K562 (cell line): ENCODE results near the gene GAPVD1. TPM values are rescaled to one million over a fixed set of nuclear protein-coding genes. Genes with fewer than 3 reads are reported as not detected.
A peak's percentile ranks its signal among the peaks of the same experiment; 100 is the strongest.
"Not testable (repeated sequence)": the region's sequence is repeated elsewhere in the genome, so short reads cannot be mapped to it uniquely, and the experiment has no call there.

ENCODE experiments used
- ATAC-seq: fragments of 200-7000 bp; cut with Tn5 transposase; 3 replicates; pipeline ENCODE4 v1.9.1; 2020; ENCODE audit warnings: moderate library complexity
- BruUV-seq: library from RNA; stranded (reverse); fragments of 400-500 nt; replicated peaks from 2 replicates; lab custom pipeline; 2021; lab: Mats Ljungman, UMichigan
- CTCF ChIA-PET: fragments of 300-600 bp; formaldehyde crosslinking; extraction: SDS; loops from one replicate; lab custom pipeline; 2021; ENCODE audit warnings: low intra/inter-chr PET ratio; lab: Yijun Ruan, JAX
- POLR2A ChIA-PET: fragments of 300-600, 350-650 bp; sonication (Branson Sonifier 250); formaldehyde crosslinking; extraction: SDS; loops from one replicate; lab custom pipeline; 2021; ENCODE audit warnings: antibody characterized with exemption, inconsistent platforms; lab: Yijun Ruan, JAX
- DNase-seq, 4 experiments: peaks; one replicate each; pipeline versions ENCODE4 v3.0.0 to v3.0.0-alpha.2; 2011 to 2018; ENCODE audit warnings: low spot score in 3 of 4, mixed read lengths in 3 of 4; ENCODE audit errors: extremely low read depth in 1 of 4
- FAIRE-seq: peaks from 2 replicates; lab custom pipeline; 2011; peaks lifted over from hg19 to GRCh38; lab: Jason Lieb, UNC
- H2AFZ ChIP-seq: 2 replicates; pipeline ENCODE4 v1.6.0; 2011; ENCODE audit warnings: low read depth, low read length, control low read depth, inconsistent platforms
- H3K27ac ChIP-seq: fragments of 200-600 bp; 3 replicates; pipeline ENCODE4 v1.8.0; 2011; ENCODE audit warnings: low read depth, mild to moderate bottlenecking, control low read depth, inconsistent platforms, low read length, moderate library complexity, mixed read lengths; ENCODE audit errors: extremely low read depth
- H3K27me3 ChIP-seq, 2 experiments: fragments of 300-600 bp in 1 of 2; 2 replicates in 1 of 2; 3 replicates in 1 of 2; pipeline versions ENCODE4 v1.6.0 to v1.8.0; 2011; ENCODE audit warnings: inconsistent platforms in 2 of 2, low read length in 2 of 2, mild to moderate bottlenecking in 1 of 2, mixed read lengths in 1 of 2, moderate library complexity in 1 of 2; ENCODE audit not compliant: control insufficient read depth in 2 of 2, insufficient read depth in 2 of 2
- H3K36me3 ChIP-seq: fragments of 300-600 bp; 3 replicates; pipeline ENCODE4 v1.8.0; 2011; ENCODE audit warnings: mild to moderate bottlenecking, low read length, inconsistent platforms; ENCODE audit not compliant: control insufficient read depth, insufficient read depth
- H3K4me1 ChIP-seq, 2 experiments: fragments of 200-600 bp in 1 of 2; replicated peaks in 1 of 2; 2 replicates in 1 of 2; 3 replicates in 1 of 2; pipeline versions ENCODE4 v1.5.1 to v1.8.0; 2011; ENCODE audit warnings: inconsistent platforms in 2 of 2, low read length in 2 of 2, mild to moderate bottlenecking in 1 of 2, mixed read lengths in 1 of 2, moderate library complexity in 1 of 2; ENCODE audit not compliant: control insufficient read depth in 2 of 2, insufficient read depth in 2 of 2
- H3K4me2 ChIP-seq: 2 replicates; pipeline ENCODE4 v1.6.1; 2011; ENCODE audit warnings: low read length, control low read depth, inconsistent platforms, mixed read lengths; ENCODE audit not compliant: insufficient read depth
- H3K4me3 ChIP-seq: fragments of 200-600 bp; sonication (generic), shearing (Covaris generic); 2 replicates; pipeline ENCODE4 v1.5.1; 2016; ENCODE audit warnings: control low read depth, inconsistent platforms
- H3K79me2 ChIP-seq: fragments of 200-600 bp; 3 replicates; pipeline ENCODE4 v1.8.0; 2011; ENCODE audit warnings: low read length, inconsistent platforms; ENCODE audit not compliant: control insufficient read depth, insufficient read depth
- H3K9ac ChIP-seq, 2 experiments: 2 replicates each; pipeline versions ENCODE4 v1.6.0 to v1.6.1; 2011; ENCODE audit warnings: low read depth in 2 of 2, low read length in 2 of 2, control low read depth in 1 of 2, inconsistent platforms in 1 of 2, mild to moderate bottlenecking in 1 of 2, mixed read lengths in 1 of 2; ENCODE audit not compliant: insufficient read depth in 1 of 2
- H3K9me1 ChIP-seq: one replicate; pipeline ENCODE4 v1.6.0; 2011; ENCODE audit warnings: inconsistent platforms, mild to moderate bottlenecking, low read length, moderate library complexity; ENCODE audit not compliant: control insufficient read depth, insufficient read depth
- H3K9me3 ChIP-seq: replicated peaks from 2 replicates; pipeline ENCODE4 v1.5.1; 2011; ENCODE audit warnings: low read depth, low read length, inconsistent platforms; ENCODE audit not compliant: control insufficient read depth, insufficient read depth
- H4K20me1 ChIP-seq: replicated peaks from 2 replicates; pipeline ENCODE4 v1.6.1; 2011; ENCODE audit warnings: low read length, inconsistent platforms, mixed read lengths; ENCODE audit not compliant: control insufficient read depth, insufficient read depth
- CBFA2T3 ChIP-seq: fragments of 450-650 bp; IDR thresholded peaks from 2 replicates; pipeline ENCODE4 v1.6.1; 2017
- DNMT1 ChIP-seq: fragments of 450-650 bp; IDR thresholded peaks from 2 replicates; pipeline ENCODE4 v1.6.1; 2016; ENCODE audit warnings: antibody characterized with exemption, mild to moderate bottlenecking
- HDGF ChIP-seq: fragments of 450-650 bp; IDR thresholded peaks from 2 replicates; pipeline ENCODE4 v1.6.1; 2016
- KDM1A ChIP-seq, 2 experiments: fragments of 450-650 bp; IDR thresholded peaks; 2 replicates each; pipeline ENCODE4 v1.6.1; 2016; ENCODE audit warnings: mild to moderate bottlenecking in 2 of 2
- POLR3G ChIP-seq: IDR thresholded peaks from 2 replicates; pipeline ENCODE4 v1.6.1; 2011; ENCODE audit not compliant: insufficient read length, insufficient replicate concordance; ENCODE audit errors: extremely low read depth
- RB1 ChIP-seq: fragments of 450-650 bp; IDR thresholded peaks from 2 replicates; pipeline ENCODE4 v1.6.1; 2017; ENCODE audit warnings: low read depth, mild to moderate bottlenecking
- RBM17 ChIP-seq: fragments of 200-400 bp; formaldehyde crosslinking; IDR thresholded peaks from 2 replicates; pipeline ENCODE4 v1.6.1; 2017; ENCODE audit warnings: low read depth, mild to moderate bottlenecking, low read length, borderline replicate concordance
- TEAD1 ChIP-seq, 2 experiments: fragments of 450-650 bp in 1 of 2; sonication (generic) in 1 of 2; formaldehyde crosslinking; IDR thresholded peaks; 2 replicates each; pipeline versions ENCODE4 v1.4.0 to v1.8.0; 2020 to 2022; ENCODE audit warnings: mild to moderate bottlenecking in 2 of 2, missing genetic modification reagents in 1 of 2
- ZFP36 ChIP-seq: fragments of 150-350 bp; IDR thresholded peaks from 2 replicates; pipeline ENCODE4 v1.6.1; 2018; ENCODE audit warnings: low read length, low read depth; ENCODE audit not compliant: partially characterized antibody
- ZNF644 ChIP-seq: fragments of 200-800 bp; sonication (Bioruptor generic); IDR thresholded peaks from 2 replicates; pipeline ENCODE4 v1.6.1; 2016; ENCODE audit warnings: low read depth, missing genetic modification characterization, missing compliant biosample characterization
- WGBS: fragments of 100-300 bp; shearing (Covaris generic); methylation state at CpG from one replicate; pipeline ENCODE4 v1.1.6; 2016; ENCODE audit warnings: low coverage, mixed read lengths; ENCODE audit not compliant: insufficient coverage; ENCODE audit errors: missing lambda C conversion rate; 5-methylcytosine and 5-hydroxymethylcytosine counted together
- in situ Hi-C: fragments of 300-500 bp; cut with MboI; formaldehyde crosslinking; loops from 4 replicates; pipeline ENCODE4 v1.15.0; 2018; ENCODE audit warnings: inconsistent platforms, mixed read lengths
- intact Hi-C: fragments of 100-400 bp; cut with micrococcal nuclease; formaldehyde crosslinking; loops from 2 replicates; pipeline ENCODE4 v1.14.2; 2022
- polyA plus RNA-seq, 8 experiments: library from polyadenylated mRNA; depleted of rRNA in 4 of 8; stranded (reverse) in 5 of 8; unstranded in 3 of 8; fragments of >200 nt; fragmentation: Nextera tagmentation in 2 of 8; fragmentation: Illumina TruSeq in 1 of 8; extraction: Ambion mirVana in 2 of 8; extraction: Trizol in 1 of 8; gene quantifications; 2 replicates each; pipeline versions ENCODE4 v1.2.1 to v1.2.3, GENCODE V29; 2011 to 2014; ENCODE audit warnings: inconsistent platforms in 1 of 8, missing spikeins in 1 of 8
- total RNA-seq, 7 experiments: library from RNA; depleted of rRNA in 6 of 7; stranded (reverse); fragments of >200 nt in 6 of 7; fragmentation: Illumina TruSeq in 2 of 7; extraction: Trizol in 2 of 7; gene quantifications; 2 replicates each; pipeline versions ENCODE4 v1.2.1 to v1.2.3, GENCODE V29; 2011 to 2021; ENCODE audit warnings: low replicate concordance in 1 of 7
- TF ChIP-seq, protein P1 (sequence below): sonication (generic); formaldehyde crosslinking; IDR thresholded peaks from 2 replicates; pipeline ENCODE4 v1.5.0; 2020; ENCODE audit warnings: missing genetic modification reagents

The GAPVD1 gene
- total and polyA plus RNA-seq, 9 of the 15 experiments (the other 6 are each of a cell fraction or from before 2014, with no cell fraction given) = 9.5 to 66.1 (median 45.5) TPM

DNA sequence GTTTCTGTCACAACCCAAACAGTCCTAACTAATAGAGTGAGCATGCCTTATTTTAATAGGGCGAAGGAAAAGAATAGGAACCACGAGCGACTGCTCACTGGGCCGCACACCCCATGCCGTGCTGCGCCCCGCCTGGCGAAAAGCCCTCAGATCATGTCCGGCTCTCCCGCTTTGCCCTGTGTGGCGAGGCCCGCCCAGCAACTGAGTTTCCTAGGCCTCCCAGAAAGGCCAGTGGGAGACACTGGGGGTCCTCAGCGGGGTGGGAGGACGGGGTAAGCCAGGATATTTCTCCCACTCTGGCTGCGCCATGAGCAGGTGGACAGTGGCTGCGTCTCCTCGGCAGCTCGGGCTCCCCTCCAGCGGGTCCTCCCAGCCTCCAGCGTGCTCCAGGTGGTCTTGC lies 138.0 kb downstream of the GAPVD1 start:
- Histone ChIP-seq H2AFZ (no peak overlapping the region), H3K4me2 (no peak overlapping the region), H4K20me1 (no peaks in the 10 kb centered on the region), H3K36me3 (no peaks in the 10 kb centered on the region), H3K9me1 (no peaks in the 10 kb centered on the region), H3K79me2 (no peaks in the 10 kb centered on the region), H3K4me3 (no peak overlapping the region), H3K27ac (no peak overlapping the region), H3K4me1 (peaks cover 0 to 22% of the 10 kb centered on the region in 2 experiments; a peak in 1 of 5 replicates), H3K9me3 (no peaks in the 10 kb centered on the region; the same call in none of the 2 replicates), H3K9ac (no peak overlapping the region), H3K27me3 (no peaks in the 10 kb centered on the region; a peak in 1 of 5 replicates)
- POLR2A ChIA-PET = no interaction called here
- BruUV-seq = no TSS peak
- FAIRE-seq (no peak), ATAC-seq (peak; percentile 25; the same call in 1 of the 3 replicates), DNase-seq (no peak)
- in situ Hi-C loops = loop anchor here (10.0 kb wide), 1 partner anchor 995 kb away; no protein-coding TSS in a partner anchor
- intact Hi-C loops = no loop called here
- 57% methylated on average over 18 of the region's 20 CpGs for WGBS
- CTCF ChIA-PET = no interaction called here
- no peak for TF ChIP-seq POLR3G
- no peak for TF ChIP-seq CBFA2T3
- TF ChIP-seq RB1 = no peak
- TF ChIP-seq TEAD1 (CRISPR knock-in tag; IDR thresholded peaks at IDR 0.05) = no peak
- TF ChIP-seq RBM17 = no peak
- TF ChIP-seq HDGF = no peak
- TF ChIP-seq, protein P1, sequence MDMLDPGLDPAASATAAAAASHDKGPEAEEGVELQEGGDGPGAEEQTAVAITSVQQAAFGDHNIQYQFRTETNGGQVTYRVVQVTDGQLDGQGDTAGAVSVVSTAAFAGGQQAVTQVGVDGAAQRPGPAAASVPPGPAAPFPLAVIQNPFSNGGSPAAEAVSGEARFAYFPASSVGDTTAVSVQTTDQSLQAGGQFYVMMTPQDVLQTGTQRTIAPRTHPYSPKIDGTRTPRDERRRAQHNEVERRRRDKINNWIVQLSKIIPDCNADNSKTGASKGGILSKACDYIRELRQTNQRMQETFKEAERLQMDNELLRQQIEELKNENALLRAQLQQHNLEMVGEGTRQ (CRISPR knock-in tag) = no peak
- TF ChIP-seq ZFP36 = no peak
- TF ChIP-seq KDM1A (IDR thresholded peaks at IDR 0.05) = no peak
- no peak for TF ChIP-seq ZNF644 (tag)
- TF ChIP-seq DNMT1 = no peak

DNA sequence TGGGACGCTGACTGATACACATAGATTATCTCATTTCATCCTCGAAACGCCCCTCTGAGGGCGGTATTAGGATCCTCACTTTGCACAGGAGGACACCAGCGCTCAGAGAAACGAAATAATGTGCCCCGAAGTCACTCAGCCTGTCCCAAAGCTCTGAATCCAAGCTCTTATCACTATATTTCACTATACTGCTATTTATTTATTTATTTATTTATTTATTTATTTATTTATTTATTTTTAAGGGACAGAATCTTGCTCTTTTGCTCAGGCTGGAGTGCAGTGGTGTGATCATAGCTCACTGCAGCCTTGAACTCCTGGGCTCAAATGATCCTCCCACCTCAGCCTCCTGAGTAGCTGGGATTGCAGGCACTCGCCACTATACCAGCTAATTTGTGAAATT lies 138.6 kb downstream of the GAPVD1 start:
- CTCF ChIA-PET, BruUV-seq, H3K9ac ChIP-seq, H3K4me2 ChIP-seq, H3K79me2 ChIP-seq, H3K9me3 ChIP-seq, H2AFZ ChIP-seq, H3K27me3 ChIP-seq, POLR2A ChIA-PET, FAIRE-seq, intact Hi-C loops, ATAC-seq, H3K27ac ChIP-seq, DNase-seq, H4K20me1 ChIP-seq, H3K36me3 ChIP-seq, H3K9me1 ChIP-seq, H3K4me3 ChIP-seq: not testable (repeated sequence)
- WGBS = 38% methylated on average over 8 of the region's 8 CpGs
- H3K4me1 ChIP-seq = peaks cover 0 to 22% of the 10 kb centered on the region in 2 experiments; a peak in 1 of 5 replicates
- in situ Hi-C loops = loop anchor here (10.0 kb wide), 1 partner anchor 995 kb away; no protein-coding TSS in a partner anchor
